Measurements from ENCODE around the gene DGKQ. TPM values are rescaled to one million over a fixed set of nuclear protein-coding genes. Genes with fewer than 3 reads are reported as not detected.

The DGKQ gene
- total RNA-seq, 1 experiment from 2014 or later, result 22.0 TPM

- H3K4me2 ChIP-seq (ENCODE audit: low read length), result no peak overlapping the region
- no peaks in the 10 kb centered on the region for H3K27me3 ChIP-seq (ENCODE audit: insufficient read depth, low read length)
- H3K4me1 ChIP-seq (ENCODE audit: control insufficient read depth in 1 of 2, insufficient read depth in 2 of 2, low read length in 2 of 2), result peaks cover 0 to 10% of the 10 kb centered on the region in 2 experiments; a peak in 2 of 4 replicates
- ATAC-seq (no peak), DNase-seq (ENCODE audit: low read depth, low spot score) (no peak)
- CTCF ChIA-PET, result no interaction called here
- H3K27ac ChIP-seq (ENCODE audit: low read depth, low read length), result no peak overlapping the region
- H3K9ac ChIP-seq (ENCODE audit: low read length), result no peak overlapping the region
- TF ChIP-seq ZFX (IDR thresholded peaks at IDR 0.05), result no peak
- TF ChIP-seq RAD21 (IDR thresholded peaks at IDR 0.05; ENCODE audit: low read depth), result no peak
- no peak for TF ChIP-seq ZBTB33 (IDR thresholded peaks at IDR 0.05; ENCODE audit: extremely low read depth, insufficient replicate concordance, low read length)
- TF ChIP-seq EGR1 (IDR thresholded peaks at IDR 0.05; ENCODE audit: low read depth), result no peak
- no peak for TF ChIP-seq SRF (IDR thresholded peaks at IDR 0.05; ENCODE audit: low read depth)
- no peak for TF ChIP-seq ATF3 (IDR thresholded peaks at IDR 0.05)
- no peak for TF ChIP-seq MAX (IDR thresholded peaks at IDR 0.05)
- TF ChIP-seq SP1 (IDR thresholded peaks at IDR 0.05; ENCODE audit: low read depth), result no peak
- TF ChIP-seq SIN3A (IDR thresholded peaks at IDR 0.05; ENCODE audit: low read depth), result no peak
- TF ChIP-seq YY1 (IDR thresholded peaks at IDR 0.05; ENCODE audit: extremely low read depth, insufficient replicate concordance, low read depth, low read length), result no peak
- H3K79me2 ChIP-seq (ENCODE audit: insufficient read depth, low read length), result no peaks in the 10 kb centered on the region
- H3K4me3 ChIP-seq (replicated peaks in 1 of 2; ENCODE audit: low read depth in 1 of 2, low read length in 2 of 2), result no peak overlapping the region
- POLR2A ChIA-PET, result no interaction called here
- H4K20me1 ChIP-seq (ENCODE audit: insufficient read depth), result no peaks in the 10 kb centered on the region
- H3K36me3 ChIP-seq (ENCODE audit: control insufficient read depth in 1 of 2, insufficient read depth in 2 of 2, low read length in 2 of 2), result no peaks in the 10 kb centered on the region
- no TSS peak for BruUV-seq (replicated peaks)
- H2AFZ ChIP-seq (ENCODE audit: low read depth, low read length, poor library complexity, severe bottlenecking), result no peak overlapping the region
- no peaks in the 10 kb centered on the region for H3K9me3 ChIP-seq (ENCODE audit: control insufficient read depth in 1 of 2, insufficient read depth in 1 of 2, low read depth in 1 of 2, low read length in 2 of 2)
- intact Hi-C loops (cut with micrococcal nuclease), result no loop called here
- H3K9me2 ChIP-seq (ENCODE audit: insufficient read depth), result no peaks in the 10 kb centered on the region
- RAD21 ChIA-PET (ENCODE audit: low non-redundant PET in 1 of 2, low total read pairs in 2 of 2, uncharacterized antibody in 2 of 2, unreplicated experiment in 2 of 2), result no interaction called here
Observed at GRCh38 chr4:1003271-1004070, 30.1 kb upstream of the DGKQ start.
